Measurements from ENCODE around the gene CBARP.
"Not testable (repeated sequence)": the region's sequence is repeated elsewhere in the genome, so short reads cannot be mapped to it uniquely, and the experiment has no call there.

Gene CBARP

DNA sequence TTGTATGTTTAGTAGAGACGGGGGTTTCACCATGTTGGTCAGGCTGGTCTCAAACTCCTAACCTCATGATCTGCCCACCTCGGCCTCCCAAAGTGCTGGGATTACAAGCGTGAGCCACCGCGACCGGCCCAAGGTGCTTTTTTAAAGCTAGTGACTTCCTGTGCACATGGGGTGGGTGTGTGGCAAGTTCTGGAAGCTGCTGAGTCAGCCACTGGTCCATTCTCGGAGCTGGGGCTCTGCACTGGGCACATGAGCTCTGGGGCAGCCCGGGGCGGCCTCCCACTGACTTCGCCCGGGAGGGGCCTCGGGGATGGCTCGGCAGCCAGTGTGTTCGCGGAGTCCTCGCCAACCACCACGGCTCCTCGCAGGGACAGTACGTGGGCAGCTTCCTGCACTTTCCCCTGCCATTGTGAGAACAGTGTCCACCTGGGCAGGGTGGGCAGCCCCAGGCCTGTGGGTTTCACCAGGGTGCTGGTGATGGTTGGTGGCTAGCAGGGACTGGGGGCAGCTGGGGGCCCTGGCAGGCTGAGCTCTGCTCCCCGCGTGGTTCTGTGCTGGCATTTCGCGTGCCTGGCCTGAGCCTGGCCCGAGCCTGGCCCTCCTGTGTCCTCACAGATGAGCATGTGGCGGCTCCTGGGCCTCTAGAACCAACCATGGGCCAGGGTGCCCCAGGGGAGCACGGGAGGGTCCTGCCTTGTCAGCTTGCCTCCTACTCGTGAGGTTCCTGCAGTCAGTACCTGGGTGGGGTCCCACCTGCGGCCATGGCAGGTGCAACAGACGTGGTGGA lies 12.2 kb downstream of the CBARP start:
- DNase-seq: no peak

DNA sequence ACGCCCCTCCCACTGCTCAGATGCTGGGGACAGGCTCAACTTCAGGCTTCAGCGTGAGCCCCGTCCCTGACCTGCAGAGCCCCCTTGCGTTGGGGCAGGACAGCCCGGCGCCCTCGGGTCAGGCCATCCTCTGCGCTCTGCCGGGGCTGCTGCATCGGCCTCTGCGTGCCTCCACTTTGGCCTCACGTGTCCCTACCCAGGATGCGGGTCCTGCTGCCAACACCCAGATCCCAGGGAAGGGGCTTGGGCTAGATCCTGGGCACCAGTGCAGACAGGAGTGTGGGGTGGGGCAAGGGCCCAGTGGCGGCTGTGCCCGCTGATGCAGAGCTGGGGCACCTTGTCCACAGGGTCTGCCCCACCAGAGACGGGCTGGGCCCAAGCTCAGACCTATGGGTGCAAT lies 13.0 kb downstream of the CBARP start:
- DNase-seq: no peak

DNA sequence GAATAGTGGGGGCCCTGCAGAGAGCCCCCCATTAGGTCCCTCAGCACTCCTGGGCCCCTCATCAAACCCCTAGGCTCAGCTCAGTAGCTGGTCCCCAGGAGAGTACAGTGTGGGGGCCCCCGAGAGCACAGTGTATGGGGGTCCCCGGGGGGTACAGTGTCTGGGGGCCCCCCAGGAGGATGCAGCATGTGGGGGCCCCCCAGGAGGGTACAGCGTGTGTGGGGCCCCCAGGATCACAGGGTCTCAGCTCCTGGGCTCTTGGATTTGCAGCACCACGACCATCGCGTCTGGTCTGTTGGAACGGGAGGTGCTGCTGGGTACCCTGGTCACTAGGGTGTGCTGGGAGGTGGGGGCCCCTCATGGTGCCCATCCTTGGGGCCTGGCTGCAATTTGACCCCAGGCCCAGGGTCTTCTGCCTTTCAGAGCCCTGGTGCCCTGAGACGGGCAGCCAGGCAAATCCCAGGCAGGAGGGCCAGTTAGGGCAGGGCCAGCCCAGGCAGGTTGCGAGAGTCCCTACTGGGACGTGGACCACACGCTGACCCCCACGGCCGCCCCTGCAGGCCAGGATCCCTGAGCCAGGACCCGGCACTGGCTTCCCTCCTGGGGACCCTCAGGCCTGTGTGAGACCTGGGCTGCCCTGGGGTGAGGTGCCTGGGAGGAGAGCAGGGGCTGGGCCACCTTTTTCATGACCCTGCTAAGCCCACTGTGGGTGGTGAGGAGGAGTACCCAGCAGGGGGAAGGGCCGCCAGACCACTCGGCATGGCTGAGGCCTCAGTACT lies 13.6 kb downstream of the CBARP start:
- no peak for DNase-seq

DNA sequence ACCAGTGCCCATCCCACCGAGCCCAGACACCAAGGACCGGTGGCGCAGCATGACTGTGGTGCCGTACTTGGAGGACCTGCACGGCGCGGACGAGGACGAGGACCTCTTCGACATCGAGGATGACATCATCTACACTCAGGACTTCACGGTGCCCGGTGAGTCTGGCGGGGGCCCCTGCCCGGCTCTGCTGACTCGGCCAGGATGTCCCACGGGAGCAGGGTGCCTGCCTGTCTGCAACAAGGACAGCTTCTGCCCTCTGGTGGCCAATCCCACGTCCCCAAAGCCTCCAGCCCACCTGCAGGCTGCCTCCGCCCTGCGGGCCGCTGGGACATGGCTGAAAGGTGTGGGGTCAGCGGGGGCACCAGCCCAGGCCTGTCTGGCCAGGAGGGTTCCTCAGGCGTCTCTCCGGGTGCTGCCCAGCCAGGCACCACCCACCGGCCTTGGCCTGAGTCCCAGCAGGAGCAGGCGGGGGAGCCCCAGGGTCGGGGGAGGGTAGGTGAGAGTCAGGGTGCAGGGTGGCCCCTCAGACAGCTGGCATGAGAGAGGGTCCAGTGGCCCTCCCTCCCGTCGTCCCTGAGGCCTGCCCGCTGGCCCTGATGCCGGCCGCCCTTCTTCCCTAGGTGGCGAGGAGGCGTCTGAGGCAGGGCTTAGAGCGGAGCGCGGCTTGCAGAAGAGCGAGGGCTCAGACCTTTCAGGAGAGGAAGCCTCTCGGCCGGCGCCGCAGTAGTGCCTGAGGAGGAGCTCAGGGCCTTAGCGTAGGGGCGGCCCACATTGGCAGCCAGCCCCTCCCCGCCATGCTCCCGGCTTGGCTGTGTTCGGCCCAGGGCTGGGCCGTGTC lies 14.6 kb downstream of the CBARP start:
- DNase-seq: no peak

DNA sequence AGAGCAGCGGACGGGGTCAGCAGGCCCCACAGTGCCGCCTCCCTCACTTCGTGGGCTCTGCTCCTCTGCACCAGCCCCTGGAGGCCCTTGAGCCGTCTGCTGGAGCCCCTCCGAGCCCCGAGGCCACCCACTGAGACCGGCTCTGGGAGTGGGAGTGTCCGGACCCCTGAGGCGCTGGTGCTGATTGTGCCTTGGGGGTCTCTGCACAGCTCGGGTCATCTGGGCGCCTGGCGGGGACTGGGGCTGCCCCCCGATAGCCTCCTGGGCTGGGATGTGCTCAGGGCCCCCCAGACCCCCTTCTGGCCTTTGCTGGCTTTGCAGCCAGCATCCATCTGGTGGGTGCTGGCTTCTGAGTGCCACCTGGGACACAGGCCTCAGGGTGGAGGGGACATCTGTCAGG lies 15.4 kb downstream of the CBARP start:
- DNase-seq: no peak

DNA sequence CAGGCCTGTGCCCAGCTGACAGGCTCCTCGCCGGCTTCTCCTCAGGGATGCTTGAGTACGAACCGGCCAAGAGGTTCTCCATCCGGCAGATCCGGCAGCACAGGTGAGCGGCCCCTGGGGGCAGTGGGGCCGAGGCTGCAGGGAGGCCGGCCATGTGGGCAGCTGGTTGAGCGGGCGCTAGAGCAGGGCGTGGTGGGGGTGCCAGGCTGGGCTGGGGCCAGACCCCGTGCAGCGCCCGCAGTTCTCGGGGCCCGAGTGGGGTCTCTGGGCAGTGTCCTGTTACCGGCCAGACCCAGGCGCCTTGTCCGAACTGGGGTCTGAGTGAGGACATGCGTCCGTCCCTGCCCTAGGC lies 15.9 kb downstream of the CBARP start:
- DNase-seq: no peak

DNA sequence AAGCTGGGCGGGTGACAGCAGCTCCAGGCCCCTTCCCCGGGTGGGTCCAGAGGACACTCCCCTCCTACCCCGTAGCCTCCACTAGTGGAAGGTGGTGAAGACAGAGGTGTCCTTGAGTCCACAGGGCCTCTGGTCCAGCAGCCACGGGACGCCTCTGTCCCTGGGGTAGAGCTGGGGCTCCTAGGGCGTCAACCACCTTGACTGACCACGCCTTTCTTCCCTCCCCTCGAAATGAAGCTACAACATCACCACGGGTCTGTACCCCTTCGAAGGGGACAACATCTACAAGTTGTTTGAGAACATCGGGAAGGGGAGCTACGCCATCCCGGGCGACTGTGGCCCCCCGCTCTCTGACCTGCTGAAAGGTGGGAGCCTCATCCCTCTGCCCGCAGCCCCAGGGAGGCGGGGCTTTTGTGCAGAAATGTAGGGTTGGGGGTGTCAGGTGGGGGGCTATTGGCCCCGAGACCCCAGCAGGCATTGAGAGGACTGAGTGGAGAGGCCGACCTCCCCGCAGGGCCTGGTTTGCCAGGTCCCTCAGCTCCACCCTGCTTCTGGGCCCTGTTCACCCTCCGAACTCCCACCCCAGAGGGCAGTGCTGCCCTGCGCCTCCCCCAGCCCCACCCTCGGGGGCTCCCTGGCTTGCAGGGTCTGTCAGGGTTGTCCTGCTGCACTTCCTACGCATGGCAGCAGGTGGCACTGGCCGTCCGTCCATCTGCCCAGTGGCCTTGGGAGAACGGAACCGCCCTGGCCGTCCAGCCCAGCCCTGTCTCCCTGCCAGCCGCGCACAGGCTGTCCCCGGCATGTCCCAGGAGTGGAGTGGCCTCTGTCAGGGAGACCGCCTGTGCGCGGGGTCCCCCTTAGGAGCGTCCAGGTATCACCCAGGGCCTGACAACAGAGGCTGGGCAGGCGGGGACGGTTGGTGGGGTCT lies 16.6 kb downstream of the CBARP start:
- no peak for DNase-seq

DNA sequence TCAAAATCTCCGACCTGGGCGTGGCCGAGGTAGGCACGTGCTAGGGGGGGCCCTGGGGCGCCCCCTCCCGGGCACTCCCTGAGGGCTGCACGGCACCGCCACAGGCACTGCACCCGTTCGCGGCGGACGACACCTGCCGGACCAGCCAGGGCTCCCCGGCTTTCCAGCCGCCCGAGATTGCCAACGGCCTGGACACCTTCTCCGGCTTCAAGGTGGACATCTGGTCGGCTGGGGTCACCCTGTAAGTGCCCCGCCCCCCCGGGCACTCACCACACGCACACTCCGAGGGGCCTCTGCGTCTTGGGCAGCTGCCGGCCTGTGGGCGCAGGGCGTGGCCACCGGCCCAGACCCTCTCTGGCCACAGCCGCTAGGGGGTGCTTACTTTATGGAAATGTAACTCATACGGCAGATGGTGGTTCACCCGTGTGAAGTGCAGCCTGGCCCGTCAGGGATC lies 17.3 kb downstream of the CBARP start:
- no peak for DNase-seq

DNA sequence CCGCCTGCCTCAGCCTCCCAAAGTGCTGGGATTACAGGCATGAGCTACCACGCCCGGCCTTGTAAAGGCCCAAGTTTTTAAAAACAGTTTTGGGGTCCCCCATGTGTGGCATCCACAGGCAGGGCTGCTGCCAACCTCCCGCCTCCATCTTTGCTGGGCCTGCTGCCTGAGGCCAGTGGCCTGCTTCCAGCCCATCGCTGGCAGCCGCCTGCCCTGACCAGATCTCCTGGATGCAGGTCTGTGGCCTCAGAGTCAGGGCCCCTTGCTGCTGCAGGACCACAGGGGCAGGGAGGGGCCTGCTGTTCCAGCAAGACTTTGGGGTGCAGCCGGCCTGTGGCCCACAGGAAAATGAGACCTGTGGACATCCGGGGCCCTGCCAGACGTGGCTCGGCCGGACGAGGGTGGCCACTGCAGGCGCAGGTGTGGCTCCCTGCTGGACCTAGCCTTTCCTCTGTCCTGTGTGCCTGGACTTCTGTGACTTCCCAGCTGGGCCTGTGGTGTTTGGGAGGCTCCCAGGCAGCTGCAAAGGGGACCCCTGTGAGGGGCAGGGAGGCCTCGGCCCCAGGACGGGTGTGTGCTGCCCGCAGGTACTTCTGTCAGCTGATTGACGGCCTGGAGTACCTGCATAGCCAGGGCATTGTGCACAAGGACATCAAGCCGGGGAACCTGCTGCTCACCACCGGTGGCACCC lies 17.9 kb downstream of the CBARP start:
- DNase-seq: no peak

DNA sequence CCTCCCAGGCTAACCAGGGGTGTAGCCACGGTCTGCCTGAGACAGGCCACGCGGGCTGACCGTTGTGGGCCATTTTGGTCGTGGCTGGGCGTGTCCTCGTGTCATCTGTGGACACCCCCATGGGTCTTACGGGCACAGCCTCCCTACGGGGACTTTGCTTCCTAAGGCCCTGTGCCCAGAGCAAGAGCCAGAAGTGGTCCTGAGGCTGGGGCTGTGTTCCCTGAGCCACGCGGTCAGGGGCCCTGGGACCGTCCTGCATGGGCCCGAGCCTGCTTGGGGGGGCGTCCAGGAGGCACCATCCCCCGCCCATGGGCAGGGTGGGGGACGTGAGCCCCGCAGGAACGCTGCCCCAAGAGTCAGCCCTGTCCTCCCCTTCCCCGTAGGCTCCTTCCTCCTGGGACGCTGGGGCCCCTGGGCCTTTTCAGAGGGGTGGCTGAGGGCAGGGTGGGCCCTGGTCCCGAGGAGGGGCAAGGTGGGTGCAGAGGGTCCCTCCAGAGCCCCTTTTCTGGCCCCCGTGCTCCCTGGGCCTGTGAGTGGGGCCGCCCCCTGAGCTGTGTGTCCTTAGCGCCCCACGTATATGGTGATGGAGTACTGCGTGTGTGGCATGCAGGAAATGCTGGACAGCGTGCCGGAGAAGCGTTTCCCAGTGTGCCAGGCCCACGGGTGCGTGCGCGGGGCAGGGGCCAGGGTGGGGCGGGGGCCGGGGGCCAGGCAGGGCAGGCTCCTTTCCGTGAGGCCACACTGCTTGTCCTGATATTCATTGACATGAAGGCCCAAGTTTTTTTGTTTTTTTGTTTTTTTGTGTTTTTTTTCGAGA lies 18.8 kb downstream of the CBARP start:
- no peak for DNase-seq

DNA sequence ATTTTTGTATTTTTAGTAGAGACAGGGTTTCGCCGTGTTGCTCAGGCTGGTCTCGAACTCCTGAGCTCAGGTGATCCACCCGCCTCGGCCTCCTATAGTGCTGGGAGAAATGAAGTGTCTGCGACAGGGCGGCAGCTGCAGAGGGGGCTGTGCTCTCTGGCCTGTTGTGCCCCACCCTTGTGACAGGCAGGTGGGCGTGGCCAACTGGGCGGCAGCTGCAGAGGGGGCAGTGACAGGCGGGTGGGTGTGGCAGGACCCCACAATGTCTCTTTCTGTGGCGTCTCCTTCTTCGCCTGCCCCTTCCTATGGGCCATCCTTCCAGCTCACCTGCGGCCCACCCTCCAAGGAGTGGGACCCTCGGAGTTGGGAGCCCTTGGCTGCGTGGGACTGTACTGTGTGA lies 20.4 kb downstream of the CBARP start:
- DNase-seq: no peak

DNA sequence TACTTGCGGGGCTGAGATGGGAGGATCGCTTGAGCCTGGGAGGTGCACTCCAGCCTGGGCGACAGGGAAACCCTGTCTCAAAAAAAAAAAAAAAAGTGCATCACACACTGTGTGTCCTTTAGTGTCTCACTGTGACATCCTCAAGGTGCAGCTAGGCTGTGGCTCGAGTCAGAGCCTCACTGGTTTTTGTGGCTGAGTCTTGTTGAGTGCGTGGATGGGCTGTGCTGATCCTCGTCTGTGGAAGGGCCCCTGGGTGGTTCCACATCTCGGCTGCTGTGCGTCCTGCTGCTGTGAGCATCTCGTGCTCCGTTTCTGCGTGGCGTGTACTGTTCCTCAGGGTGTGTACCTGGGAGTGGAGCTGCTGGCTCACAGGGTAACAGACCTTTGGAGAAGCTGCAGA lies 21.0 kb downstream of the CBARP start:
- DNase-seq: no peak

DNA sequence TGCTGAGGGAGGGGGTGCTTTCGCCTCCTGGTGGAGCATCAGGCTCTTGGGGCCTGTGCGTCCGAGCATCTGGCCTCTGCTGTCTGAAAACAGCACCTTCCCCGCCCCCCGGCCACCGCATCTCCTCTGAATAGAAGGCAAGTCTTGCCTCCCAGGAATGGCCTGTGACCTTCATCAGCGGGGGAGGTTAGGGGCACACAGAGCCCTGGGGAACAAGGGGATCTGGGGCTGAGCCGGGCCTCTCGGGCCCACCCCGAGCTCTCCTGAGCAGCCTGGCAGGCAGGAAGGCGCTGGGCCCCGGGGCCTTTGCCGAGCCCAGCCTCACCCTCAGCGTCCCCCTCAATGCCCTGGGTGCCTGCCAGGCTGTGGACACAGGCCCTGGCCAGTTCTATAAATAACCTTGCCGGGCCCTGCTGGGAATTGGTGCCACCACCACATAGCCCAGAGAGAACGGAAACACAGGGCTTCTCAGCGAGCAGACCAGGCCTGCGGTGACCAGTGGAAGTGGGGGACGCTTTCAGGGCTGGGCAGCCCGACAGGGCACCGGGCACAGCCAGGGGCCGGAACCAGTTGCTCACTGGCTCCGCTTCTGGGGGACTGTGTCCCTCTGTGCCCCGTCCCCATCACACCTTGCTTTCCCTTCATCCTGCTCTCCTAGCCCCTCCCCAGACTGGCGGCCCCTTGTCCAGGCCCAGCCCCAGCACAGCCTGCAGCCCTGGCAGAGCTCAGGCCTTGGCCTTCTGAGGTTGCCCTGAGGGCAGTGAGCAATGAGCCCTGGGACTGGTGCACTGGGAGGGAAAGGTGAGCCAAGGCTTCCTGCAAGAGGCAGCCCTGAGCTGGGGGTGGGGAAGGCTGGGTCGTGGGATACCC lies 22.7 kb downstream of the CBARP start:
- DNase-seq: no peak

DNA sequence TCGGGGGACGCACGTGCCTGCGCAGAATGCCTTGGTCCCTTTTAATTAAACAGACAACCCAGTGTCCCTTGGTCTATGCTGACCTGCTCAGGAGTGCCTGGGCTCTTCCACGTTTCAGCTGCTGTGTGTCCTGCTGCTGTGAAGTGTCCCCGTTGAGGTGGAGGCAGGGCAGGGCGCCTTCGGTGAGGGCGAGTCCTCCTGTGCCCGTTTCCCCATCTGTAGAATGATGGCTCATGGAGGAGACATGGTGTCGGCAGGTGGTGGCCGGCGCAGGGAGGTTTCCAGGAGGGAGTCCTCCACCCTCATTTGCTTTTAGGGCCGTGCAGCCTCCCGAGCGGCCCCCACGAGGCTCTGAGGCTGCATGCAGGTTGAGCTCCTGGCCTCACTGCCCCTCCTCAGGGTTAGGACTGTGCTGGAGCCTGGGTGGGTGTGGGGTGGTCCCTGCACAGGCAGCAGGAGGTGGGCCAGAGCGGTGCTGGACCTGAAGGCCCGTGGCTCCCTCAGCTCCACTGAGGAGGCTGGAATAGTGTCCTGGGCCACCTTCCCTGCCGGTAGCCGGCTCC lies 23.4 kb downstream of the CBARP start:
- no peak for DNase-seq

DNA sequence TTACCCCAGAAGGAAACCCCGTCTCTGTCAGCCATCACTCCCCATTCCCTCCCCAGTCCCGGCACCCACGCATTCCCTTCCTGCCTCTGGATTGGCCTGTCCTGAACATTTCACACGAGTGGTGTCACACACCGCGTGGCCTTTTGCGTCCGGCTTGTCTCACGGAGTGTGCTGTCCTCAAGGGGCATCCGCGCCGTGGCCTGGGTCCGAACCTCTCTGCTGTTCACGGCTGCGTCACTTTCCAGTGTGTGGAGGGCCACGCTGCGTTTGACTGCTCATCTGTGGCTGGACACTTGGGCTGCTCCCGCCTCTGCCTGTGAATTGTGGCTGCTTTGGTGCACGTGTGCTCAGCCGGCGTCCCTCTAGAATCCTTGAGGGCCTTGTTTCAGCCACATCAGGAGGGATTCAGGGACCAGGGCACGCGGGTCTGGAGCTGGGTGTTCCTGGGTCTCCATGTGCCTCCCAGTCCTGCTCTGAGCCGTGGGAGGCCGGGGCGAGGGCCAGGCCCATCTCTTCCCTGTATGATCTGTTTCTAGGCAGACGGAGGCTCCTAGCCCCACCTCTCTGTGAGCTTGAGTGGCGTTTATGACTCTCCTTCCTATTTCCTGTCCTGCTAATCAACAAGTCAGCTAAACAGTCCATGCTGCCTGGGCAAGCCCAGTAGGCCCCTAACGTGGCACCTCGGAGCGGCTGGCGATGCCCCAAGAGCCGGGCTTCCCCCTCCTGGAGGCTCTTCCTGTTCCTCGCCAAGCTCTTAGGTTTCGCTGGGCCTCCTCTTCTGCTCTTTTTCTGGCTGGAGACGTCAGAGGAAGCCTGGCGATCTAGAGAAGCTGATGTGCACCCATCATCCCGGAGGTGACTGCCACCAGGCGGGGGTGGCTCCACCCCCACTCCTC lies 24.2 kb downstream of the CBARP start:
- DNase-seq: no peak

DNA sequence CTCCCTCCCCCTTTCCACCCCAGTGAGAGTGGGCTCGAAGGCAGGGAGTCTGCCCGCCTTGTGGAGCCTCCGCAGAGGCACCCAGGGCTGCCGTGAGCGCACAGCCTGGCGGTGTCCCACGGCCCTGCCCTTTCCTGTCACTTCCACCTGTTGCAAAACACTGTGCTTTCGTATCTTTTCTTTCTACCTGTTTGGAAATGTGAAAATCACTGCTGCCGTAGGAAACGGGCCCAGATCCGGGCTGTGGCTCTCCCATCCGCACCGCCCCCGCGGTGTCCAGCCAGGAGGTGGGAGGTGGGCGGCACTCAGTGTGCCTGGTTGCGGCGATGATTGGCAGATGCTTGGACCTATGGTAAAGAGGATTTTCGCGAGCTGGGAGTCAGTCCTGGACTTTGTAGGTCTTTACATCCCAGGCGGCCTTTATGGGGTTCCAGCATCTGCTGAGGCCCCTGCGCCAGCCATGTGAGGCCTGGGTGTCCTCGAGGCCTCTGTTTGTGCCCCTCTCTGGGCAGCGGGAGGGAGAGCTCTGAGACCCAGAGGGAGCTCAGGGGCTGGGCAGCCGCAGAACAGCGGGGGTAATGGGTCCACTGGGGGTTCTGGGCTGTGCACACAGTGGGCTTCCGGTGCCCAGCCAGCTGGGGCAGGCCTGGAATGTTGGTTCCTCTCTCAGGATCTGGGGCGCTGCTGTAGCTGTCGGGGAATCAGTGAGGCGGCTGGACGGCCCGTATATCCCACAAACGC lies 26.1 kb downstream of the CBARP start:
- no peak for DNase-seq

DNA sequence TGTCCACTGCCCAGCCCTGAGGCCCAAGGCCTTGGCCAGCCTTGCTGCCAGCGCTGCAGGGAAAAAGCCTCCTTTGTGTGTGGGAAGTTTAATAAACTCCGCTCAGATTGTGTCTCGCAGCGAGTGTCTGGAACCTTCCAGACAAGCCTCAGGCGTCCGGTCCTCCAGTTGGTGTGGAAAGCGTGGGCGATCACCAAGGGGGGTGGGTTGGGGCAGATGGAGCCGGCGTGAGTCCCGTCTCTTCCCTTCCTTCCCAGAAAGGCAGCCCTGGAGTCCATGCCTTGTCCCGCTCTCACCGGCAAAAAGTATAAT lies 27.6 kb downstream of the CBARP start:
- no peak for DNase-seq

DNA sequence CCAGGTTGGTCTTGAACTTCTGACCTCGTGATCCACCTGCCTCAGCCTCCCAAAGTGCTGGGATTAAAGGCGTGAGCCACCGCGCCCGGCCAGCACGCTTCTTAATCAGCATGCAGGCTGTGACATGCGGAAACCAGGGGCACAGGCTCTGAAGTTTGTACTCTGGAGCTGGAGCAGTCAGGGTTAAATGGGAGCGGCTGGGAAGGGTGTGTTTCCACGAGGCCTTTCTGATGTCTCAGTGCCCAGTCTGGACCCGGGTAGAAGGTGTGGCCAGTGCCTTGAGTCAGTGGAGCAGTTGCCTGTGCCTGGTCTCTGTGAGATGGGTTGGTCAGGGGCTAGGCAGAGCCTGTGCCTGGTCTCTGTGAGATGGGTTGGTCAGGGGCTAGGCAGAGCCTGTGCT lies 29.0 kb downstream of the CBARP start:
- not testable (repeated sequence) for DNase-seq

Measured in activated T-cell treated with anti-CD3 and anti-CD28 coated beads for 4 hours (primary cell).